Measurements from ENCODE around the gene ACCS. TPM values are rescaled to one million over a fixed set of nuclear protein-coding genes. Genes with fewer than 3 reads are reported as not detected.

The ACCS gene
- total RNA-seq, 2 donors from 2014 or later = 10.6 to 16.6 TPM

DNA sequence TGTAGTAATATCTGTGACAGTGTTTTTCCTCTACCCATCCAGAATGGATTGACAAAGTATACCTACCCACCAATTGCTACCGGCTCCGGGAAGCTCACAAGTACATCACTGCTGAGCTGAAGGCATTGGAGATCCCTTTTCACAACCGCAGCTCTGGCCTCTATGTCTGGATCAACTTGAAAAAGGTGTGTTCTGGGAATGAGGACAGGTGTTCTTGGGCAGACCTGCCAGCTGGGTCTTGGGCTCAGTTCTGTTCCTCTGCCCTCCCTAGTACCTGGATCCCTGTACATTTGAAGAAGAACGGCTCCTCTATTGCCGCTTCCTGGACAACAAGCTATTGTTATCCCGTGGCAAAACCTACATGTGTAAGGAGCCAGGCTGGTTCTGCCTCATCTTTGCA, 7.8 kb upstream of the ACCS start:
- H3K9me3 ChIP-seq (ENCODE audit: control insufficient read depth, low read length) = no peaks in the 10 kb centered on the region
- no peaks in the 10 kb centered on the region for H3K9me3 Mint-ChIP-seq
- H3K27me3 Mint-ChIP-seq (ENCODE audit: insufficient read depth) = peaks cover 12% of the 10 kb centered on the region
- H3K4me3 ChIP-seq (ENCODE audit: low read length) = no peak overlapping the region
- H3K4me3 Mint-ChIP-seq = no peak overlapping the region
- H3K27ac ChIP-seq (ENCODE audit: low read depth, low read length) = no peak overlapping the region
- TF ChIP-seq CTCF (conservative IDR thresholded peaks at IDR 0.05) = no peak
- 92 to 93% methylated on average over 4 to 6 of the region's 6 CpGs for WGBS, 2 experiments (ENCODE audit: insufficient coverage in 1 of 2, insufficient read length in 1 of 2)
- no peak overlapping the region for H3K9ac ChIP-seq (ENCODE audit: extremely low read depth, low read length, poor library complexity, severe bottlenecking)
- no peaks in the 10 kb centered on the region for H3K36me3 ChIP-seq (ENCODE audit: control insufficient read depth, insufficient read depth, low read length)
- H3K36me3 Mint-ChIP-seq (ENCODE audit: low read depth) = no peaks in the 10 kb centered on the region
- no peaks in the 10 kb centered on the region for H3K27me3 ChIP-seq (ENCODE audit: control insufficient read depth, insufficient read depth, low read length, poor library complexity, severe bottlenecking)
- H3K4me1 Mint-ChIP-seq = no peaks in the 10 kb centered on the region
- H3K4me1 ChIP-seq (ENCODE audit: control insufficient read depth, insufficient read depth, low read length) = no peaks in the 10 kb centered on the region
- DNase-seq = no peak
- H3K27ac Mint-ChIP-seq = no peak overlapping the region

DNA sequence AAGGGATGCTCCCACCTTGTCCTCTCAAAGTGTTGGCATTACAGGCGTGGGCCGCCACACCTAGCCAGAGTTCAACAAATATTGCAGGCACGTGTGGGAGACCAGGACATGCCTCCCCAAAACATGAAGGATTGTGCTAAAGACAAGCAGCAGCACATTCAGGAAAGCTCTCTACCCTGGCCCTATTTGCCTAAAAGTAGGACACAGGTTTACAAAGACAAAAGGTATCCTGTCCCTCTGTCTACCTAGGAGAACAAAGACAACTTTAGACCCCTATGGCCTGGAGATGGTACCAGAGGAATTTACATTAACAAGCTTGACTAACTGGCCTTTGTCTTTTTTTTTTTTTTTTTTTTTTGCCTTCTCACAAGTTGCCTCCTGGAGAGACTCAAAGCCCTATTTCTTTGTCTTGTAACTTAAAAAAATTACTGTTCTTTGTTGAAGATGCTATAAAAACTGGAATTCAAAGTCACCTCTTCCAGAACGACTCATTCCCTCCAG, 859 bp upstream of the ACCS start:
- Mint-ChIP-seq H3K27me3 (ENCODE audit: insufficient read depth) (no peaks in the 10 kb centered on the region), H3K4me3 (peak overlapping the region; percentile 75), H3K9me3 (no peaks in the 10 kb centered on the region), H3K36me3 (ENCODE audit: low read depth) (peaks cover 5% of the 10 kb centered on the region), H3K27ac (peak overlapping the region; percentile 87), H3K4me1 (peaks cover 21% of the 10 kb centered on the region)
- peak overlapping the region; percentile 42 for H3K4me3 ChIP-seq (ENCODE audit: low read length)
- DNase-seq = peak; percentile 57
- H3K9ac ChIP-seq (ENCODE audit: extremely low read depth, low read length, poor library complexity, severe bottlenecking) = peak overlapping the region; percentile 48
- peak overlapping the region; percentile 66 for H3K27ac ChIP-seq (ENCODE audit: low read depth, low read length)
- 52 to 56% methylated on average over 3 to 4 of the region's 4 CpGs for WGBS, 2 experiments (ENCODE audit: insufficient coverage in 1 of 2, insufficient read length in 1 of 2)
- no peak for TF ChIP-seq CTCF (conservative IDR thresholded peaks at IDR 0.05)
- H3K27me3 ChIP-seq (ENCODE audit: control insufficient read depth, insufficient read depth, low read length, poor library complexity, severe bottlenecking) = no peaks in the 10 kb centered on the region
- H3K9me3 ChIP-seq (ENCODE audit: control insufficient read depth, low read length) = no peaks in the 10 kb centered on the region
- no peaks in the 10 kb centered on the region for H3K36me3 ChIP-seq (ENCODE audit: control insufficient read depth, insufficient read depth, low read length)
- no peaks in the 10 kb centered on the region for H3K4me1 ChIP-seq (ENCODE audit: control insufficient read depth, insufficient read depth, low read length)

GRCh38 chr11:44066732-44067141, 667 bp downstream of the ACCS start:
- Histone ChIP-seq H3K9ac (ENCODE audit: extremely low read depth, low read length, poor library complexity, severe bottlenecking) (peak overlapping the region; percentile 20), H3K36me3 (ENCODE audit: control insufficient read depth, insufficient read depth, low read length) (no peaks in the 10 kb centered on the region), H3K4me3 (ENCODE audit: low read length) (peak overlapping the region; percentile 76), H3K9me3 (ENCODE audit: control insufficient read depth, low read length) (no peaks in the 10 kb centered on the region), H3K4me1 (ENCODE audit: control insufficient read depth, insufficient read depth, low read length) (no peaks in the 10 kb centered on the region), H3K27me3 (ENCODE audit: control insufficient read depth, insufficient read depth, low read length, poor library complexity, severe bottlenecking) (no peaks in the 10 kb centered on the region), H3K27ac (ENCODE audit: low read depth, low read length) (no peak overlapping the region)
- H3K4me1 Mint-ChIP-seq = peaks cover 21% of the 10 kb centered on the region
- peak overlapping the region; percentile 87 for H3K27ac Mint-ChIP-seq
- no peaks in the 10 kb centered on the region for H3K27me3 Mint-ChIP-seq (ENCODE audit: insufficient read depth)
- H3K9me3 Mint-ChIP-seq = no peaks in the 10 kb centered on the region
- DNase-seq = peak; percentile 44
- H3K36me3 Mint-ChIP-seq (ENCODE audit: low read depth) = peaks cover 10% of the 10 kb centered on the region
- peak overlapping the region; percentile 75 for H3K4me3 Mint-ChIP-seq
- TF ChIP-seq CTCF (conservative IDR thresholded peaks at IDR 0.05) = no peak
- WGBS, 2 experiments (ENCODE audit: insufficient coverage in 1 of 2, insufficient read length in 1 of 2) = 80 to 96% methylated on average over 4 to 10 of the region's 10 CpGs

Measured in endodermal cell (in vitro differentiated cells).